H1 (cell line): ENCODE results near the gene MMEL1.

ENCODE experiments used
- CBX8 ChIP-seq: fragments of 300-800, 300-1000 bp; sonication (generic); IDR thresholded peaks from 2 replicates; pipeline ENCODE4 v1.7.1; 2016; ENCODE audit warnings: low read depth, low read length, borderline replicate concordance
- CREB1 ChIP-seq: IDR thresholded peaks from 2 replicates; pipeline ENCODE4 v1.6.1; 2012; ENCODE audit warnings: inconsistent platforms
- CTCF ChIP-seq, 3 experiments: IDR thresholded peaks; 1 replicate in 2 of 3; 2 replicates in 1 of 3; pipeline versions ENCODE4 v1.5.1 to v1.6.1; 2011; ENCODE audit warnings: low read length in 3 of 3, mild to moderate bottlenecking in 3 of 3, inconsistent platforms in 2 of 3, low read depth in 1 of 3, moderate library complexity in 1 of 3; ENCODE audit not compliant: insufficient read depth in 1 of 3; ENCODE audit errors: control extremely low read depth in 1 of 3
- EP300 ChIP-seq, 2 experiments: IDR thresholded peaks; 1 replicate in 1 of 2; 2 replicates in 1 of 2; pipeline ENCODE4 v1.6.1; 2011 to 2012; ENCODE audit warnings: low read depth in 2 of 2, low read length in 2 of 2, mild to moderate bottlenecking in 2 of 2, borderline replicate concordance in 1 of 2, inconsistent platforms in 1 of 2, moderate library complexity in 1 of 2
- EZH2 ChIP-seq: fragments of 200-600 bp; sonication (generic); IDR thresholded peaks from 2 replicates; pipeline ENCODE4 v1.7.1; 2012; ENCODE audit warnings: low read depth, mild to moderate bottlenecking, moderate library complexity, low read length, inconsistent platforms; ENCODE audit not compliant: severe bottlenecking
- GTF2F1 ChIP-seq: IDR thresholded peaks from 2 replicates; pipeline ENCODE4 v1.6.1; 2012; ENCODE audit warnings: low read depth, low read length, improper control_type of control experiment, borderline replicate concordance
- MAFK ChIP-seq: IDR thresholded peaks from 2 replicates; pipeline ENCODE4 v1.6.1; 2012; ENCODE audit warnings: low read depth, mild to moderate bottlenecking, improper control_type of control experiment, low read length
- MAX ChIP-seq: IDR thresholded peaks from 2 replicates; pipeline ENCODE4 v1.6.1; 2012; ENCODE audit warnings: inconsistent platforms
- POLR2AphosphoS5 ChIP-seq: IDR thresholded peaks from 2 replicates; pipeline ENCODE4 v1.6.1; 2011; ENCODE audit warnings: low read depth, low read length
- RXRA ChIP-seq: IDR thresholded peaks from 2 replicates; pipeline ENCODE4 v1.6.1; 2011; ENCODE audit warnings: low read depth, mild to moderate bottlenecking, low read length, moderate library complexity; ENCODE audit not compliant: insufficient read depth
- SP1 ChIP-seq: IDR thresholded peaks from 2 replicates; pipeline ENCODE4 v1.6.1; 2011; ENCODE audit warnings: low read depth, low read length
- SP4 ChIP-seq: IDR thresholded peaks from 2 replicates; pipeline ENCODE4 v1.6.1; 2012; ENCODE audit warnings: low read length, inconsistent platforms
- TAF1 ChIP-seq: IDR thresholded peaks from 2 replicates; pipeline ENCODE4 v1.6.1; 2011; ENCODE audit warnings: mild to moderate bottlenecking, low read depth, low read length
- TBP ChIP-seq: IDR thresholded peaks from 2 replicates; pipeline ENCODE4 v1.6.1; 2011; ENCODE audit warnings: low read depth, low read length, improper control_type of control experiment

- TF ChIP-seq CTCF (IDR thresholded peaks at IDR 0.05; ENCODE audit: control extremely low read depth in 1 of 3, insufficient read depth in 1 of 3, low read depth in 1 of 3, low read length in 3 of 3): no peak
- no peak for TF ChIP-seq MAFK
- TF ChIP-seq SP1: no peak
- no peak for TF ChIP-seq SP4
- TF ChIP-seq EZH2: no peak
- TF ChIP-seq POLR2AphosphoS5: no peak
- no peak for TF ChIP-seq TAF1
- no peak for TF ChIP-seq CREB1
- TF ChIP-seq MAX: no peak
- no peak for TF ChIP-seq CBX8
- no peak for TF ChIP-seq GTF2F1
- TF ChIP-seq EP300 (IDR thresholded peaks at IDR 0.05; ENCODE audit: borderline replicate concordance in 1 of 2, low read depth in 2 of 2, low read length in 2 of 2): no peak
- TF ChIP-seq RXRA: no peak
- no peak for TF ChIP-seq TBP
Measured at GRCh38 chr1:2573250-2573920, 59.4 kb downstream of the MMEL1 start.
